ENCODE measurements around the gene LRRC15.

- no peak for TF ChIP-seq CTCF (conservative IDR thresholded peaks at IDR 0.05 in 1 of 2, IDR thresholded peaks at IDR 0.05 in 1 of 2; ENCODE audit: extremely low read depth in 1 of 2, insufficient read depth in 1 of 2, low read depth in 1 of 2, low read length in 2 of 2)
- TF ChIP-seq EZH2 (IDR thresholded peaks at IDR 0.05; ENCODE audit: borderline replicate concordance, low read length) = no peak
Measured at GRCh38 chr3:194305356-194306108, 64.0 kb downstream of the LRRC15 start.
